HG03442 (cell line): ENCODE measurements around the gene HGD.
A peak's percentile ranks its signal among the peaks of the same experiment; 100 is the strongest.
"Not testable (repeated sequence)": the region's sequence is repeated elsewhere in the genome, so short reads cannot be mapped to it uniquely, and the experiment has no call there.

Experiments
- ATAC-seq: cut with Tn5 transposase; IDR thresholded peaks from one replicate; pipeline ENCODE4 v1.9.1; 2021; ENCODE audit warnings: mild to moderate bottlenecking, moderate library complexity; ENCODE audit not compliant: unreplicated experiment

Gene HGD

DNA sequence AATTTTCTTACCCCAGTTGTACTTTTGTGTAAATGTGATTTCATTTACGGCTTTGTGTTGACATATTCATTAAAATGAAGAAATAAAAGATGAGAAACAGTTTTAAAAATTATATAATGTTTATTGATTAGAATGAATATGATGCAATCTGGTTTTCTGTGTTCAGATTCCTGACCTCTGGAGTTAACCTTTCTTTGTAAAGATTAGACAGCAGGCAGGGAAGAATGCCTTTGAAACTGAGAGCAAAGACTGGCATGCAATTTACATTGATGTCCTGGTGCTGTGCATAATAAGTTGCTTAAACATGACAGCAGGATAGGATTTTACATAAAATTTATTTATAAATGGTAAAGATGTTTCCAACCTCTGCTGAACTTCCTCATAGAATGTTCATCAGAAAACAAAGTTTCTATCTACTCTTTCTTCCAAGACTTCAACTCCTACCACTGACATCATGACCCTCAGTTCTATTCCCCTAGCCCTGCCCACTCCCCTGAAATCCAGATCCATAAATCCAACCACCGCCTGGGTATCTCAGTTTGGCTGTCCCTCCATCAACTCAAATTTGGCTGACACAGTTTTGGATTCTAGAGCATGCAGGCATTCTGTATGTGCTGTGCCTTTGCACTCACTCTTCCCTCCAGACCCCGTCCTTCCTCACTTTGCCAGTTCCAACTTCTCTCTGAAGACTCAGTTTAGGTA, 1.7 kb downstream of the HGD start:
- no peak for ATAC-seq

DNA sequence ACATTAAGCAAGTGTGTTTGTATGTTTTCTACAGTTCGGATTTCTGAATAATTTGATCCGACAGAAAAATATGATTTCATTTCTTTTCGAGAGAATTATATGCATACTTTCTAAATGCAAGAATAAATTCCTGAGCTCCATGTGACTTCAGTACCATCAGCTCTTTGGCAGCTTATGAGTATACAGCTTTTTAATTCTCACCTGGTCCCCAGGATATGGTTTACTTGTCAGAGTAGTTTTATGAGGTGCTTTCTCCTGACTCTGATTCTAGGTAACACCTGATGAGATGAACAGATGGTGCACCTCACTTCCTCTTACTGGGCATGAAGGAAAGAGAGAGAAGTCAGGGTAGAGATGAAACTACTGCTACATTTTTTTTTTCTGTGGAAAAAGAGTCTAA, 3.1 kb downstream of the HGD start:
- ATAC-seq, result no peak

- peak; percentile 73 for ATAC-seq
Observed at GRCh38 chr3:120678331-120678947, 3.6 kb downstream of the HGD start.

DNA sequence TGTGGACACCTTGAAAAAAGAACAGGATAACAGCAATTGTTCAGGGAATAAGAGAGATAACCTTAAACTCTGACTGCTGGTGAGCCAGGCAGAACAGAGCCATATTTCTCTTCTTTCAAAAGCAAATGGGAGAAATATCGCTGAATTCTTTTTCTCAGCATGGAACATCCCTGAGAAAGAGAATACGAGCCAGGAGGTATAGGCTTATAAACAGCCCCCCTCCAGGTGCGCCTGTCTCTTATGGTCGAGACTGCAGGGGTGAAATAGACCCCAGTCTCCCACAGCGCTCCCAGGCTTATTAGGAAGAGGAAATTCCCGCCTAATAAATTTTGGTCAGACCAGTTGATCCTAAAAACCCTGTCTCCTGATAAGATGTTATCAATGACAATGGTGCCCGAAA, 4.8 kb downstream of the HGD start:
- ATAC-seq, result not testable (repeated sequence)

DNA sequence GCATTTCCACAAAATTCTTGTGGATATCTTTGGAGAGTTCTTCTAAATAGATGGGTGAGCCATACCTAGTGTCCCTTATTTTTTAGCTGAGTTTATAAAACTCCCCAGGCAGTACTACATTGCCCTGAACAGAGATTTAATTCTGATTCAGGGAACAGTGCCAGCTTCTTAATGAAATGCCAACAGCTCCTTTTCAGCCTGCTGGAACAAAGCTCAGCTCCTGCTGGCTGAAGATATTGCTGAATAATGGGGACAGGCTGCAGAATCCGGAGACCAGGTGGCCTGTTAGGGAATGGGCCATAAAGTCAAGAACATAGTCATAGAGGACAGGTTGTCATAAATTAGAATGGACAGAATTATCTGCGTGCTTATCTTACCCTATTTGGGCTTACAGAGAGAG, 8.9 kb downstream of the HGD start:
- ATAC-seq, result no peak

GRCh38 chr3:120670576-120670975, 11.5 kb downstream of the HGD start:
- no peak for ATAC-seq

DNA sequence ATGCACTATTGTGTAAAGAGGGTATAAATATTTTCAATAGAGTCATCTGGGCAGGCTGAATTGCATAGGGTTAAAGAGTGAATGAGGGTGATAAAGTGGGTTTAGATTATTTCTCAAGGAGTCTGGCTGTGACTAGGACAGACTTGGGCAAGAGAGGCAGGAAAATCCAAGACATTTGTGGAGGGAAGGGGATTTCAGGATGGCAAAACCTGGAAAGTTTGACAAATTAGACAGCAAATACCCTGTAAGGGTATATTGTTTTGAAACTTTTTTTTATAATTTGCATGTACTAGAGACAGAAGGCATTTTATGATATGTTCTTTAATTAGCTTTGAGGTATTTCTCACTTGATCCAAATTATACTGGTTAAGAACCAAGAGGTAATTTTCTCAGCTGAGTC, 17.1 kb downstream of the HGD start:
- no peak for ATAC-seq

DNA sequence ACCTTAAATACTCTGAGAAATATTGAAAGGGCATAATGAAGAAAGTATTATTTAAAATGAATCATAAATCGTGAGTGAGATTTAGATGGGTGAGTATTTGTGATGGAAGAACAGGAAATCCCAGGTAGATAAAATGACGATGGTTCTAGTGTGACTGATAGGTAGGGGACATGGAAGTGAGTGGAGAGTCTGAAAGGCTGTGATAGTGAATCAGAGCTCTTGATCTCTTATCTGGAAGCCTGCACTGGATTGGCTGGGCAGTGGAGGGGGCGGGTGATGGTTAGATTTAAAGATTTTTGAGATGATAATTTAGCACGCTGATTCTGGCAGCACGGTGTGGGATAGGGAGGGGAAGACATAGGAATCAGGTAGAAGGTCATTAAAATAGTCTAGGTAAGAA, 20.1 kb downstream of the HGD start:
- no peak for ATAC-seq

GRCh38 chr3:120661106-120661905, 20.7 kb downstream of the HGD start:
- ATAC-seq, result no peak

- ATAC-seq, result no peak
Observed at GRCh38 chr3:120659834-120660233, 22.2 kb downstream of the HGD start.

- ATAC-seq, result no peak
Observed at GRCh38 chr3:120659285-120659684, 22.8 kb downstream of the HGD start.

DNA sequence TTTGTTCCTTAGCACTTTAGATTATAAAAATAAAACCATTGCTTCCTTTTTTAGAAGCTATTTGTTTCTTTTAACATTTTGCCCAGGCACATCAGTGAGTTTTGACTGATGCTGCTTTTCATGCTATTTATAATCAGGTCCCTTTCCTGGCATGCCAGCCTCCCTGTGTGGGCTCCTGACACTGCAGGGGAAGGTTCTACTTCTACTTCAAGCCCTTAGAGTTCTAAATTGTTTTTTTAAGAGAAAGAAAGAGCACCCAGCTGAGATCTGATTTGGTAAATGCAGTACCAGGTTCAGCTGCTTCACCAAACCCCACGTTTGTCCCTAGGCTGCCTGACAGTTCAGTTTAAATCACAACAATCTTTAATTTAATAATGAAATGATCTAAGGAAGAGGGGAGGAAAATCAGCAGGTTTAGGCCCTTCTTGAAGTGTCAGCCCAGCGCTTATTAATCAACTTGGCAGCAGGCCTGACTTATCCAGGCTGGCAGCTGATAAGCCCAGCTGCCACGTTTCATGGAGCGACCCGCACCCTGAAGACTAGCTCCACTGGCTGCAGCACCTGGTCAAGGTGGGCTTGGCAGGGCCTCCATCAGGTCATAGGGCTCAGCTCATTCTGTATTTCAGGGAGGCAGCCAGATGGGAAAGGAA, 29.0 kb downstream of the HGD start:
- ATAC-seq, result no peak

DNA sequence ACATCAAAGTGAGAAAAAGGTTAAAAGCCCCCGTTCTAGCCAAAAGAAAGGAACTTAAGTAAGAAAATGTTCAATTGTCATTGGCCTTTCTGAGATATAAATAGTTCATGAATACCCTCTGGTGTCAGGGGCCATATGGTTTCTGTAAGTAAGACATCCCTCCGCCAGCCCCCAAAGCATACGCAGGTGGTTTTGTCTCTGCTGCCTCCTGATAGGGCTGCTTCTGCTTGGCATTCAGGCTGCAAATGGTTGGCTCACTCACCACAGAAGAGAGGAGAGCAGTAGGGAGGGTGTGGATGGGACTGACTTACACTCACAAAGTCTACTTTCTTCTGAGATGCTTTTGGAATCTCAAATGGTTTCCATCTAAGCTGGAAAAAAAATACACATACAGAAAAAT, 29.8 kb downstream of the HGD start:
- ATAC-seq, result no peak

DNA sequence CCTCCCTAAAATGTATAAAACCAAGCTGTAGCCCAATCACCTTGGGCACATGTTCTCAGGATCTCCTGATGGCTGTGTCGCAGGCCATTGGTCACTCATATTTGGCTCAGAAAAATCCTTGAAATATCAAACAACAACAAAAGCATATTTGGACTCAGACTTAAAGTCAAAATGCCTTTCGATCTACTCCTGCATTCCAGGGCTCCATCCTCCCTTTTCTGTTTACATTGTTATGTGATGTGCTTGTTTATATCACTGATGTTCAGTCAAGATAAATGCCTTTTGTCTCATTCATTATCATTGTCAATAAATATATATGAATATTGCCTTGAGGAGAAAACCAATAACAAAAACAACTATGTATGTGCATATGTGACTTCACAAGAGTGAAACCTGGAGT, 31.7 kb downstream of the HGD start:
- ATAC-seq, result no peak

- ATAC-seq, result no peak
Observed at GRCh38 chr3:120649830-120650233, 32.2 kb downstream of the HGD start.

- no peak for ATAC-seq
Observed at GRCh38 chr3:120648290-120648689, 33.7 kb downstream of the HGD start.

DNA sequence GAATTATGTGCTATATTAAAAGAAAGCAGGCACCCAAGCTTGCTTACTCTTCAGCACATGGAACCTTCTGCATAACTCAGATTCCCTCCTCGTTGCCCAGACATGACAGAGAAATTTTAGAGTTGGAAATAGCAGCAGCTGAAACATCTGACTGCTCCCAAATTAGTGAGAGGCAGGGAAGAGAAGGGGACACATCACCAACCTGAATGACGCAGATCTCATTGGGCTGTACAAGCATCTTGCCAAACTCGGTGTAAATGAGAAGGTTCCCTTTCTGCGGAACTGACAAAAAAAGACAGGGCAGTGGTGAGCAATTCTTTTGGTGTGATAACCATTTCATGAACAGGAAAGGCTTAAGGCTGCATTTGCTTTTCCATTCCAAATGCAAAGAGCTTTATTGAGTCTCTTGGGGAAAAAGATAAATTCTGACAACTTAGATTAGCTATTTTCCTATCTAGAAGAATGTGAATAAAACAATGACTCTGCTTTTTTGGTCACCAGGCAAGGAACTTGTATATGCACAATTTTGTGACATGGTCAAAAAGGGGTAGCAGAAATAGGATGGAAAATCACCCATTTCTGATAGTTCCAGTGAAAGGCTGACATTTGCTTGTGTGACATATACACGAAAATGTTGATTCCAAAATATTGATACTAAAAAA, 35.1 kb downstream of the HGD start:
- no peak for ATAC-seq

GRCh38 chr3:120645083-120645845, 36.8 kb downstream of the HGD start:
- no peak for ATAC-seq

DNA sequence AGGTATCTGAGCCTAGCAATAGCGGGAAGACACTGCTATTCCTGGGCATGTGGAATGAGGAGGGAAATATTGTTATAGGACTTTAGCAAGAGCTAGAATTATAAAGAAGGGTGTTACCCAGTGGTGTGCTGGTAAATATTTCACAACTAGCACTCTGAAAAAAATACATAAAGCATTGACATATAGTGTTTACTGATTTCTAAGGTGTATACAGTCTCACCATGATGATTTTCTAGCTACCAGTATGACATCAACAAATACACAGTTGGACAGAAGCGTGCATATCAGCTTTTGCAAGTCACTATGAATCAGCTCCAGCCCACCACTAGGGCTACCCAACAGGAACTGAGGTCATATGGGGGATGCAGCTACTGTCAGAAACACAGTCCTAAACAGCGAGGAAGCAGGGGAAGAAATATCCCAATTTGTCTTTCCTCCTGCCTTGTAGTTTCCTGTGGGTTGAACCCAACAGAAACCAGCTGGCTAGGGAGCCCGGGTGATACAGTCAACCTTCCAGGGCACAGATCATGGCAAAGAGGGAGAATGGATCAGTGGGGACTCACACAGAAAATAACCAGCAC, 39.6 kb downstream of the HGD start:
- ATAC-seq, result no peak

- no peak for ATAC-seq
Observed at GRCh38 chr3:120641696-120642246, 40.3 kb downstream of the HGD start.
